Thoracic aorta (tissue), 2 donors: ENCODE data around the gene MAP6D1. TPM values are rescaled to one million over a fixed set of nuclear protein-coding genes. Genes with fewer than 3 reads are reported as not detected.

Experiments used
- ATAC-seq: fragments of 150-250 bp; one replicate; pipeline ENCODE4 v1.8.0; 2017; ENCODE audit warnings: low read depth; ENCODE audit not compliant: insufficient number of reproducible peaks, low FRiP score
- DNase-seq: peaks from one replicate; pipeline ENCODE4 v3.0.0-alpha.2; 2020; ENCODE audit warnings: low spot score
- H3K27ac ChIP-seq, 2 donors: fragments of 200-600 bp; sonication (generic); 1 replicate in 1 of 2; 2 replicates in 1 of 2; pipeline ENCODE4 v1.5.1; 2016; ENCODE audit warnings: mild to moderate bottlenecking in 2 of 2, moderate library complexity in 2 of 2
- H3K27me3 ChIP-seq: fragments of 200-600 bp; sonication (generic); replicated peaks from 2 replicates; pipeline ENCODE4 v1.6.0; 2016; ENCODE audit warnings: mild to moderate bottlenecking; ENCODE audit not compliant: insufficient read depth
- H3K36me3 ChIP-seq: fragments of 200-600 bp; sonication (generic); one replicate; pipeline ENCODE4 v1.5.1; 2016
- H3K4me1 ChIP-seq, 2 donors: fragments of 200-600 bp; sonication (generic); 1 replicate in 1 of 2; 2 replicates in 1 of 2; pipeline versions ENCODE4 v1.5.1 to v1.6.0; 2016; ENCODE audit warnings: low read depth in 2 of 2, mild to moderate bottlenecking in 1 of 2; ENCODE audit not compliant: control insufficient read depth in 1 of 2
- H3K4me3 ChIP-seq: fragments of 200-600 bp; sonication (generic); 2 replicates; pipeline ENCODE4 v1.5.1; 2016; ENCODE audit warnings: mild to moderate bottlenecking
- H3K9me3 ChIP-seq: fragments of 200-600 bp; sonication (generic); 2 replicates; pipeline ENCODE4 v1.5.1; 2016
- total RNA-seq, 2 donors: library from RNA; depleted of rRNA; stranded (reverse); fragments of >200 nt; gene quantifications; one replicate each; pipeline versions ENCODE4 v1.1.0 to v1.2.3, GENCODE V29; 2016
- TF ChIP-seq, protein P1 (sequence below): fragments of 200-600 bp; sonication (generic); IDR thresholded peaks from one replicate; pipeline ENCODE4 v1.5.1; 2019; ENCODE audit warnings: antibody characterized with exemption

The MAP6D1 gene
- total RNA-seq, 2 donors from 2014 or later: 4.3 to 9.5 TPM

DNA sequence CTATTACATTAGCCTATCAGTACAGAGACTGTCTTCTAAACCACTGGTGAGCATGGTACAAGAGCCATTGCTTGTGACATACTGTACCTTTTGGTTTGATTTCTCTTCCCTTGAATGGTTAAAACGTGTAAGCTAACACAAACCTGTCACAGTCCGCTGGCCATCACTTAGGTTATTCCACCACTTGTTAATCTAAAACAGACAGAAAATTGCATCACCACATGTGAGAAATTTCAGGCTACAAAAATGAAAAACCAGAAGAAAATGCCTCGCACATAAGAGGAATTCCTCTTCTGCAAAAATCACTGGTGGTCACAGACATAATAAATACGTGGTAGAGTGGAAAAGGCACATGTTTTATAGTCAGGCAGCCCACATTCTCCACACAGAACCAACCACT, 37.2 kb upstream of the MAP6D1 start:
- Histone ChIP-seq H3K27ac (no peak overlapping the region), H3K27me3 (no peaks in the 10 kb centered on the region), H3K4me1 (no peaks in the 10 kb centered on the region), H3K9me3 (no peaks in the 10 kb centered on the region), H3K36me3 (peaks cover 42% of the 10 kb centered on the region), H3K4me3 (no peak overlapping the region)
- no peak for DNase-seq
- ATAC-seq: no peak
- TF ChIP-seq, protein P1, sequence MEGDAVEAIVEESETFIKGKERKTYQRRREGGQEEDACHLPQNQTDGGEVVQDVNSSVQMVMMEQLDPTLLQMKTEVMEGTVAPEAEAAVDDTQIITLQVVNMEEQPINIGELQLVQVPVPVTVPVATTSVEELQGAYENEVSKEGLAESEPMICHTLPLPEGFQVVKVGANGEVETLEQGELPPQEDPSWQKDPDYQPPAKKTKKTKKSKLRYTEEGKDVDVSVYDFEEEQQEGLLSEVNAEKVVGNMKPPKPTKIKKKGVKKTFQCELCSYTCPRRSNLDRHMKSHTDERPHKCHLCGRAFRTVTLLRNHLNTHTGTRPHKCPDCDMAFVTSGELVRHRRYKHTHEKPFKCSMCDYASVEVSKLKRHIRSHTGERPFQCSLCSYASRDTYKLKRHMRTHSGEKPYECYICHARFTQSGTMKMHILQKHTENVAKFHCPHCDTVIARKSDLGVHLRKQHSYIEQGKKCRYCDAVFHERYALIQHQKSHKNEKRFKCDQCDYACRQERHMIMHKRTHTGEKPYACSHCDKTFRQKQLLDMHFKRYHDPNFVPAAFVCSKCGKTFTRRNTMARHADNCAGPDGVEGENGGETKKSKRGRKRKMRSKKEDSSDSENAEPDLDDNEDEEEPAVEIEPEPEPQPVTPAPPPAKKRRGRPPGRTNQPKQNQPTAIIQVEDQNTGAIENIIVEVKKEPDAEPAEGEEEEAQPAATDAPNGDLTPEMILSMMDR: no peak

GRCh38 chr3:183857863-183858262, 32.5 kb upstream of the MAP6D1 start:
- Histone ChIP-seq H3K27me3 (no peaks in the 10 kb centered on the region), H3K27ac (no peak overlapping the region), H3K9me3 (no peaks in the 10 kb centered on the region), H3K36me3 (peaks cover 27% of the 10 kb centered on the region), H3K4me1 (no peaks in the 10 kb centered on the region), H3K4me3 (no peak overlapping the region)
- TF ChIP-seq, protein P1: no peak
- ATAC-seq (no peak), DNase-seq (no peak)

DNA sequence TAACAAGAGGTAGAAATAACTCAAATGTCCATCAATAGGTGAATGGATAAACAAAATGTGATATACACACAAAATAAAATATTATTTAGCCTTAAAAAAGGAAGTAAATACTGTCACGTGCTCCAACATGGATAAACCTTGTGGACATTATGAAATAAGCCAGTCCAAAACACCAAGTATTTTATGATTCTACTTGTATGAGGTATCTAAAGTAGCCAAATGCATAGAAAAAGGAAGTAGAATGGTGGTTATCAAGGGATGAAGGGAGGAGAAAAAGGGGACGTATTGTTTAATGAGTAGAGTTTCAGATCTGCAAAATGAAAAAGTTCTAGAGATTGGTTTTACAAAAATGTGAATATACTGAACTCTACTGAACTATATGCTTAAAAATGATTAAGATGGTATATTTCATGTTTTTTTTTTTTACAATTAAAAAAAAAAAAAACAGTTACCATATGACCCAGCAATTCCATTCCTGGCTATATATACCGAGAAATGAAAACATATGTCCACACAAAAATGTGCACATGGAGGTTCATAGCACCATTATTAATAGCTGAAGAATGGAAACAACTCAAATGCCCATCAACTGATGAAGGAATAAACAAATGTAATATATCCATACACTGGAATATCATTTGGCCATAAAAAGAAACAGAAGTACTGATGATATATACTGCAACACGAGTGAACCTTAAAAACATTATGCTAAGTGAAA, 29.1 kb upstream of the MAP6D1 start:
- no peak overlapping the region for H3K4me3 ChIP-seq
- TF ChIP-seq, protein P1: no peak
- DNase-seq: no peak
- no peak for ATAC-seq
- no peaks in the 10 kb centered on the region for H3K4me1 ChIP-seq
- H3K27ac ChIP-seq: no peak overlapping the region
- no peaks in the 10 kb centered on the region for H3K27me3 ChIP-seq
- no peaks in the 10 kb centered on the region for H3K9me3 ChIP-seq
- H3K36me3 ChIP-seq: peaks cover 8% of the 10 kb centered on the region

- Histone ChIP-seq H3K9me3 (no peaks in the 10 kb centered on the region), H3K4me3 (no peak overlapping the region), H3K4me1 (no peaks in the 10 kb centered on the region), H3K27ac (no peak overlapping the region), H3K27me3 (no peaks in the 10 kb centered on the region), H3K36me3 (peaks cover 34% of the 10 kb centered on the region)
- TF ChIP-seq, protein P1: no peak
- DNase-seq (no peak), ATAC-seq (no peak)
Observed at GRCh38 chr3:183845608-183846288, 20.4 kb upstream of the MAP6D1 start.

DNA sequence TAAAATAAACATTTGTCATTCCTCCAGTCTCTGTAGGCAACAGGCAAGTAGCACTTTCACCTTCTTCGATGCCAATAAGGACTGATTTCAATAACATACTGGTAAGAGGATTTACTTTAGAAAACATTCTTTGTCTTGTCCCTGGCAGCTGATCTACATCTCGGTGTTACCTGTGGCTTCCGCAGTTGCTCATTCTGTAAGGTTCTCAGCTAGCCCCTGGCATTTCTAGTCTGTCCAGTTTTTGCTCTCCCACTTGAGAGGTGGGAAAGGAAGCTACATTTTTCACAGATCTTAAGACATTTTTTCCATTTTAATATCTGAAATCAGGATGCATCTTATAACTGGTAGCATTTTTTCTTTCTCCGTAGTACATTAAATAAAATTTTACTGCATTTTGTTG, 19.7 kb upstream of the MAP6D1 start:
- no peak for ATAC-seq

More for the DNA sequence above, 19.7 kb upstream of the MAP6D1 start:
- H3K27ac ChIP-seq: no peak overlapping the region
- no peaks in the 10 kb centered on the region for H3K9me3 ChIP-seq
- no peak overlapping the region for H3K4me3 ChIP-seq
- no peaks in the 10 kb centered on the region for H3K27me3 ChIP-seq
- DNase-seq: no peak
- peaks cover 37% of the 10 kb centered on the region for H3K36me3 ChIP-seq
- TF ChIP-seq, protein P1: no peak
- H3K4me1 ChIP-seq: no peaks in the 10 kb centered on the region
